Gastroesophageal sphincter (tissue), 4 donors: ENCODE data around the gene DDX42. TPM values are rescaled to one million over a fixed set of nuclear protein-coding genes. Genes with fewer than 3 reads are reported as not detected.

Source experiments
- ATAC-seq: fragments of 150-250 bp; one replicate; pipeline ENCODE4 v1.9.1; 2016; ENCODE audit warnings: mild to moderate bottlenecking, moderate library complexity
- H3K27ac ChIP-seq, 4 donors: fragments of 200-600 bp; sonication (generic) in 3 of 4; 1 replicate in 3 of 4; 2 replicates in 1 of 4; pipeline ENCODE4 v1.5.1; 2016 to 2019
- H3K27me3 ChIP-seq: fragments of 200-600 bp; sonication (generic); one replicate; pipeline ENCODE4 v1.5.1; 2019
- H3K36me3 ChIP-seq, 2 donors: fragments of 200-600 bp; sonication (generic); one replicate each; pipeline ENCODE4 v1.5.1; 2019; ENCODE audit warnings: control low read depth in 1 of 2
- H3K4me1 ChIP-seq, 3 donors: fragments of 200-600 bp; sonication (generic); 1 replicate in 2 of 3; 2 replicates in 1 of 3; pipeline ENCODE4 v1.5.1; 2016 to 2019; ENCODE audit warnings: control low read depth in 2 of 3
- H3K4me3 ChIP-seq, 2 donors: fragments of 200-600 bp; sonication (generic); one replicate each; pipeline ENCODE4 v1.5.1; 2019; ENCODE audit warnings: mild to moderate bottlenecking in 1 of 2, moderate library complexity in 1 of 2
- H3K9me3 ChIP-seq, 3 donors: fragments of 200-600 bp; sonication (generic); one replicate each; pipeline ENCODE4 v1.5.1; 2017 to 2019; ENCODE audit warnings: control low read depth in 2 of 3
- EP300 ChIP-seq: sonication (generic); formaldehyde crosslinking; IDR thresholded peaks from one replicate; pipeline ENCODE4 v1.6.1; 2017; ENCODE audit warnings: antibody characterized with exemption, mild to moderate bottlenecking
- POLR2A ChIP-seq, 2 donors: fragments of 450-650 bp; IDR thresholded peaks; one replicate each; pipeline ENCODE4 v1.6.1; 2017; ENCODE audit warnings: antibody characterized with exemption in 2 of 2, mild to moderate bottlenecking in 2 of 2, moderate library complexity in 1 of 2
- POLR2AphosphoS5 ChIP-seq: sonication (generic); formaldehyde crosslinking; IDR thresholded peaks from one replicate; pipeline ENCODE4 v1.6.1; 2017; ENCODE audit warnings: antibody characterized with exemption
- WGBS, 2 donors: methylation state at CpG; one replicate each; pipeline ENCODE4 v1.1.5; 2018; ENCODE audit warnings: low coverage in 1 of 2; 5-methylcytosine and 5-hydroxymethylcytosine counted together
- total RNA-seq, 4 donors: library from RNA; depleted of rRNA; stranded (reverse); fragments of >200 nt; gene quantifications; one replicate each; pipeline ENCODE4 v1.1.0, GENCODE V29; 2016
- TF ChIP-seq, protein P1 (sequence below), 4 experiments: fragments of 200-600 bp in 2 of 4; fragments of 450-650 bp in 2 of 4; sonication (generic) in 1 of 4; IDR thresholded peaks; one replicate each; pipeline ENCODE4 v1.5.1; 2017 to 2019; ENCODE audit warnings: antibody characterized with exemption in 4 of 4, mild to moderate bottlenecking in 2 of 4, moderate library complexity in 2 of 4

The DDX42 gene, protein sequence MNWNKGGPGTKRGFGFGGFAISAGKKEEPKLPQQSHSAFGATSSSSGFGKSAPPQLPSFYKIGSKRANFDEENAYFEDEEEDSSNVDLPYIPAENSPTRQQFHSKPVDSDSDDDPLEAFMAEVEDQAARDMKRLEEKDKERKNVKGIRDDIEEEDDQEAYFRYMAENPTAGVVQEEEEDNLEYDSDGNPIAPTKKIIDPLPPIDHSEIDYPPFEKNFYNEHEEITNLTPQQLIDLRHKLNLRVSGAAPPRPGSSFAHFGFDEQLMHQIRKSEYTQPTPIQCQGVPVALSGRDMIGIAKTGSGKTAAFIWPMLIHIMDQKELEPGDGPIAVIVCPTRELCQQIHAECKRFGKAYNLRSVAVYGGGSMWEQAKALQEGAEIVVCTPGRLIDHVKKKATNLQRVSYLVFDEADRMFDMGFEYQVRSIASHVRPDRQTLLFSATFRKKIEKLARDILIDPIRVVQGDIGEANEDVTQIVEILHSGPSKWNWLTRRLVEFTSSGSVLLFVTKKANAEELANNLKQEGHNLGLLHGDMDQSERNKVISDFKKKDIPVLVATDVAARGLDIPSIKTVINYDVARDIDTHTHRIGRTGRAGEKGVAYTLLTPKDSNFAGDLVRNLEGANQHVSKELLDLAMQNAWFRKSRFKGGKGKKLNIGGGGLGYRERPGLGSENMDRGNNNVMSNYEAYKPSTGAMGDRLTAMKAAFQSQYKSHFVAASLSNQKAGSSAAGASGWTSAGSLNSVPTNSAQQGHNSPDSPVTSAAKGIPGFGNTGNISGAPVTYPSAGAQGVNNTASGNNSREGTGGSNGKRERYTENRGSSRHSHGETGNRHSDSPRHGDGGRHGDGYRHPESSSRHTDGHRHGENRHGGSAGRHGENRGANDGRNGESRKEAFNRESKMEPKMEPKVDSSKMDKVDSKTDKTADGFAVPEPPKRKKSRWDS
- total RNA-seq = 100 to 1,000 TPM in 2 of 4 donors, 10 to 100 TPM in 2; 66.6 to 126 (median 98.8) TPM

DNA sequence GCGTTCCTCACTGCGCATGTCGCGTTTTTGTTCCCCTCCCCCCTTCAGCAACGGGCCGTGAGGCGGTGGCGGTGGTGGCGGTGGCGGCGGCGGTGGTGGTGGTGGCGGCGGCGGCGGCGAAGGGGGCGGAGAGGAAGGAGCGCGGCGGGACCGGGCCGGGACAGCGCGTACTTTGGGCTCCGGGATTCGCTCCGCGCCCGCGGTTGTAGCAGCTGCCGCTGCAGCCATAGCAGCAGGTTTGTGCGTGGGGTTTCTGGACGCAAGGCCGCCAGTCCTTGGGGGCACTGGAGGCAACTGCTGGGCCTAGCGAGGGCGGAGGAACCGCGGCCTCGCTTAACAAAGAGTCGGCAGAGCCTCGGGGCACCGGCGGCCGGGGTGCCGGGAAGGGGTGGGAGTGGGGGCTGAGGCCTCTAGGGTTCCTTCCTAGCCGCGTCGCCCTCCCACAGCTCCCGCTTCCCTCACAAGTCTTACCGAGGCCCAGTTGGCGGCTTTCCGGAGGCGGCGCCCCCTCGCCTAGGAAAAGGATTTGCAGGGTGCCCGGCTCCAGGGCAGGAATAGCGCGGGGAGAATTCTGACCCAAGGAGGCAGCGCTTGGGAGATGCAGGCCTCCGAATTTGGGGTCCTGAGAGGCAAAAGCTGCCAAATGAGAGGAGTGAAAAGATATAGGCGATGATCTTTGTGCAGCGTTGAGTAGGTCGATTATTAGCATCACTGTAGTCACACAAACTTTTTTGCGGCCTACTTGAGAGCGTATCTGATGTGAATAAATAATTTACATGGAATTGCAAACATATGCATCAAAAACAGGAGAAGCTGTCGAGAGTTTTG, at the start of gene DDX42:
TSS of gene DDX42 (plus strand) at position 30 of the 828 bp plus-strand sequence. CDS start 12,880 bp downstream, outside the sequence.
- H3K27ac ChIP-seq = peak within 1 kb of the TSS; percentile 90 to 99 (median 97)
- TF ChIP-seq EP300 (no peak), POLR2AphosphoS5 (no peak), POLR2A (IDR thresholded peaks at IDR 0.05) (peak; percentile 38 to 54)
- TF ChIP-seq, protein P1, sequence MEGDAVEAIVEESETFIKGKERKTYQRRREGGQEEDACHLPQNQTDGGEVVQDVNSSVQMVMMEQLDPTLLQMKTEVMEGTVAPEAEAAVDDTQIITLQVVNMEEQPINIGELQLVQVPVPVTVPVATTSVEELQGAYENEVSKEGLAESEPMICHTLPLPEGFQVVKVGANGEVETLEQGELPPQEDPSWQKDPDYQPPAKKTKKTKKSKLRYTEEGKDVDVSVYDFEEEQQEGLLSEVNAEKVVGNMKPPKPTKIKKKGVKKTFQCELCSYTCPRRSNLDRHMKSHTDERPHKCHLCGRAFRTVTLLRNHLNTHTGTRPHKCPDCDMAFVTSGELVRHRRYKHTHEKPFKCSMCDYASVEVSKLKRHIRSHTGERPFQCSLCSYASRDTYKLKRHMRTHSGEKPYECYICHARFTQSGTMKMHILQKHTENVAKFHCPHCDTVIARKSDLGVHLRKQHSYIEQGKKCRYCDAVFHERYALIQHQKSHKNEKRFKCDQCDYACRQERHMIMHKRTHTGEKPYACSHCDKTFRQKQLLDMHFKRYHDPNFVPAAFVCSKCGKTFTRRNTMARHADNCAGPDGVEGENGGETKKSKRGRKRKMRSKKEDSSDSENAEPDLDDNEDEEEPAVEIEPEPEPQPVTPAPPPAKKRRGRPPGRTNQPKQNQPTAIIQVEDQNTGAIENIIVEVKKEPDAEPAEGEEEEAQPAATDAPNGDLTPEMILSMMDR (IDR thresholded peaks at IDR 0.05) = peak in 1 of 4 experiments; percentile 14
- peak within 1 kb of the TSS; percentile 94 to 97 for H3K4me3 ChIP-seq
- H3K9me3 ChIP-seq = no peaks in the 10 kb centered on the region
- H3K27me3 ChIP-seq = no peaks in the 10 kb centered on the region
- 4% methylated on average over 10 of the region's 67 CpGs; no CpG with 5 or more reads in 1 of the 2 donors for WGBS, 2 donors
- peaks cover 0 to 80% (median 6%) of the 10 kb centered on the region in 3 donors for H3K4me1 ChIP-seq
- peaks cover 0 to 12% of the 10 kb centered on the region in 2 donors for H3K36me3 ChIP-seq
- peak; percentile 3 for ATAC-seq

DNA sequence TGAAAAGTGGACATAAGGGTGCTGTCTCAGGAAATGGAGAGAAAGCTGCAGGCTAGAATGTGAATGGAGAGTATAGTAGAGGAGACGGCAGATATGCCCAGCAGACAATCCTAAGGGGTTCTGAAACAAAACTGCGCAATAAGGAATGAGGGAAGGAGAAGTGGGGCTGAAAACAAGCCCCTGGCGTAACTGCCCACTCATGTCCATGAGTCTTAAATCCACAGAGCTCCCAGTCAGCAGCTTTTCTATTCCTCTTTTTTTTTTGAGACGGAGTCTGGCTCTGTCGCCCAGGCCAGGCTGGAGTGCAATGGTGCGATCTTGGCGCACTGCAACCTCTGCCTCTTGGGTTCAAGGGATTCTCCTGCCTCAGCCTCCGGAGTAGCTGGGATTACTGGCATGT, 38.3 kb upstream of the DDX42 start:
- Histone ChIP-seq H3K36me3 (peaks cover 0 to 3% of the 10 kb centered on the region in 2 donors), H3K27ac (no peak overlapping the region), H3K4me1 (peaks cover 0 to 12% (median 6%) of the 10 kb centered on the region in 3 donors), H3K9me3 (no peaks in the 10 kb centered on the region), H3K4me3 (no peak overlapping the region), H3K27me3 (no peaks in the 10 kb centered on the region)
- ATAC-seq = no peak
- WGBS, 2 donors = 93 to 97% methylated on average over 6 to 8 of the region's 8 CpGs
- no peak for TF ChIP-seq POLR2AphosphoS5
- TF ChIP-seq, protein P1 (IDR thresholded peaks at IDR 0.05) = no peak
- TF ChIP-seq POLR2A (IDR thresholded peaks at IDR 0.05) = no peak
- no peak for TF ChIP-seq EP300

DNA sequence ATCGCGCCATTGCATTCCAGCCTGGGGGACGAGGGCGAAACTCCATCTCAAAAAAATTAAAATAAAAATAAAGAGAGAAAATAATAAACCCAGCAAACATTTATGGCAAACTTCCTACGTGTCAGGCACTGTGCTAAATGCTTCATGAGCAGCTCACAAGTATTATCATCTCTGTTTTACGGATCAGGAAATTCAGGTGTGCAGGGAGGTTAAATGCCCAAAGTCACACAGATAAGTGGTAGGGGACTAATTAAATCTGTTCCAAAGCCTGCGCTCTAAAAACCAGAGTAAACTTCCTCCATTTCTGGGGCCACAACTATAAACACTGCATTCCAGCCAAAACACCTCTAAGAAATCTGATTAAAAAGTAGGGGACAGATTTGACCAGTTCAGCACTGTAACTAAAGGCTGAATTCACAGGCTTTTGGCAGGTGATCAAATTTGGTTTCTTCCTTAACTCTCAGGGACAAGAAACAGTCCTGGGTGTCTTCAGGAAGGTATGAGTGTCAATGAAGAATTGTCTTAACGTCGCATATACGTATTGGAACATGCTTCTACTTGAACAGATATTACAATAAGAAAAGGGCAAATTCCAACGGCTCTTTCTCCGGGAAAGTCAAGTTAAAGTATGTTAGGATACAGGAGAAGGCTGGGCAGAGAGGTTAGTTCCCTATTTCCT, 33.4 kb upstream of the DDX42 start:
- Histone ChIP-seq H3K27me3 (no peaks in the 10 kb centered on the region), H3K36me3 (peaks cover 0 to 13% of the 10 kb centered on the region in 2 donors), H3K9me3 (no peaks in the 10 kb centered on the region), H3K4me1 (peaks cover 0 to 24% (median 10%) of the 10 kb centered on the region in 3 donors), H3K4me3 (peak overlapping the region; percentile 47 to 77), H3K27ac (peak overlapping the region; percentile 87 to 93 (median 90))
- TF ChIP-seq POLR2AphosphoS5 = no peak
- TF ChIP-seq, protein P1 (IDR thresholded peaks at IDR 0.05) = no peak
- WGBS, 2 donors = 24 to 35% methylated on average over 10 to 11 of the region's 12 CpGs
- no peak for ATAC-seq

DNA sequence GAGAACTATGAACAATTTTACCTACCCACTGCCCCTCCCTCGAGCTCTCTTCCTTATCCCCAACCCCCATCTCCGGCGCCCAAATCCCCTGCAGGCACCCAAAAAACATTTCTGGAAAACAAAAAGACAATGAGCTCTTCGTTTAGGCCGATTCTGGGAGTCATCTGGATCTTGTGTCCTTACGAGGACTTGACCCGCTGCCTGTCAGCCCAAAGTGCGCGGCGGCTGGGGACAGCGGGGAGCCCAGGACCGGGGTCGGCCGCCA, 32.9 kb upstream of the DDX42 start:
- no peak for TF ChIP-seq POLR2AphosphoS5
- TF ChIP-seq EP300 = no peak
- TF ChIP-seq, protein P1 (IDR thresholded peaks at IDR 0.05) = no peak
- TF ChIP-seq POLR2A (IDR thresholded peaks at IDR 0.05) = no peak
- H3K27me3 ChIP-seq = no peaks in the 10 kb centered on the region
- H3K4me3 ChIP-seq = peak overlapping the region; percentile 47 to 77
- peaks cover 0 to 24% (median 10%) of the 10 kb centered on the region in 3 donors for H3K4me1 ChIP-seq
- no peaks in the 10 kb centered on the region for H3K9me3 ChIP-seq
- peak overlapping the region; percentile 87 to 93 (median 90) for H3K27ac ChIP-seq
- 0% methylated on average over 5 of the region's 14 CpGs for WGBS, 2 donors
- H3K36me3 ChIP-seq = peaks cover 0 to 17% of the 10 kb centered on the region in 2 donors
- ATAC-seq = no peak
